Left ventricle myocardium superior (tissue), 1 donor: ENCODE measurements around the gene MAGEA2B. TPM values are rescaled to one million over a fixed set of nuclear protein-coding genes. Genes with fewer than 3 reads are reported as not detected.
"Not testable (repeated sequence)": the region's sequence is repeated elsewhere in the genome, so short reads cannot be mapped to it uniquely, and the experiment has no call there.

ENCODE experiments used
- ATAC-seq: fragments of 200-7000 bp; cut with Tn5 transposase; one replicate; pipeline ENCODE4 v1.9.1; 2020; ENCODE audit warnings: mild to moderate bottlenecking, moderate library complexity
- DNase-seq: peaks from one replicate; pipeline ENCODE4 v3.0.0-alpha.2; 2020
- intact Hi-C: fragments of 100-400 bp; cut with micrococcal nuclease; formaldehyde crosslinking; loops from one replicate; pipeline ENCODE4 v1.11.0; 2022
- long read RNA-seq: library from polyadenylated mRNA; unstranded; transcript quantifications from one replicate; pipeline ENCODE4 v2.0.0, GENCODE V29; 2021
- total RNA-seq: library from RNA; stranded (reverse); fragmentation: NEBNext Ultra II Directional; extraction: Animal tissue kit (Norgen Biotek cat#: 25700); gene quantifications from one replicate; pipeline ENCODE4 v1.2.1, GENCODE V29; 2021
- donor health status: DM: no; HTN: yes; CAD: no; lungs with severe emphysema.

MAGEA2B gene, protein sequence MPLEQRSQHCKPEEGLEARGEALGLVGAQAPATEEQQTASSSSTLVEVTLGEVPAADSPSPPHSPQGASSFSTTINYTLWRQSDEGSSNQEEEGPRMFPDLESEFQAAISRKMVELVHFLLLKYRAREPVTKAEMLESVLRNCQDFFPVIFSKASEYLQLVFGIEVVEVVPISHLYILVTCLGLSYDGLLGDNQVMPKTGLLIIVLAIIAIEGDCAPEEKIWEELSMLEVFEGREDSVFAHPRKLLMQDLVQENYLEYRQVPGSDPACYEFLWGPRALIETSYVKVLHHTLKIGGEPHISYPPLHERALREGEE
- total RNA-seq: not detected
- long read RNA-seq: 0 reads

DNA sequence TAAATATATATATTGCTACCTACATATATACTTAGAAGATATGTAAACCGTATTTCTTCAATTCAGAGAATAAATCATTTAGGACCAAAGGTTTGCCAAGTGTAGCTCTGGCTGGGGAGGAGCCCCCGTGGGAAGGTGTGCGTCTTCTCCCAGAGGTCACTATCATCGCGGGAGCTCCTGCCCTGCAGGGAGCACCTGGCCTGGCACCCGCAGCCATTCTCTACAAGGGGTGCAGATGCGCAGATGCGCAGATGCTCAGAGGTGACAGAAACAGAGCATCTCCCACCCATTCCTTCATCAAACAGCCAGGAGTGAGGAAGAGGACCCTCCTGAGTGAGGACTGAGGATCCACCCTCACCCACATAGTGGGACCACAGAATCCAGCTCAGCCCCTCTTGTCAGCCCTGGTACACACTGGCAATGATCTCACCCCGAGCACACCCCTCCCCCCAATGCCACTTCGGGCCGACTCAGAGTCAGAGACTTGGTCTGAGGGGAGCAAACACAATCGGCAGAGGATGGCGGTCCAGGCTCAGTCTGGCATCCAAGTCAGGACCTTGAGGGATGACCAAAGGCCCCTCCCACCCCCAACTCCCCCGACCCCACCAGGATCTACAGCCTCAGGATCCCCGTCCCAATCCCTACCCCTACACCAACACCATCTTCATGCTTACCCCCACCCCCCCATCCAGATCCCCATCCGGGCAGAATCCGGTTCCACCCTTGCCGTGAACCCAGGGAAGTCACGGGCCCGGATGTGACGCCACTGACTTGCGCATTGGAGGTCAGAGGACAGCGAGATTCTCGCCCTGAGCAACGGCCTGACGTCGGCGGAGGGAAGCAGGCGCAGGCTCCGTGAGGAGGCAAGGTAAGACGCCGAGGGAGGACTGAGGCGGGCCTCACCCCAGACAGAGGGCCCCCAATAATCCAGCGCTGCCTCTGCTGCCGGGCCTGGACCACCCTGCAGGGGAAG lies at the start of gene MAGEA2B:
MAGEA2B (plus strand) TSS at position 814 of the 973 bp plus-strand sequence. CDS start 2,479 bp downstream, outside the sequence.
- DNase-seq, ATAC-seq, intact Hi-C loops: not testable (repeated sequence)

DNA sequence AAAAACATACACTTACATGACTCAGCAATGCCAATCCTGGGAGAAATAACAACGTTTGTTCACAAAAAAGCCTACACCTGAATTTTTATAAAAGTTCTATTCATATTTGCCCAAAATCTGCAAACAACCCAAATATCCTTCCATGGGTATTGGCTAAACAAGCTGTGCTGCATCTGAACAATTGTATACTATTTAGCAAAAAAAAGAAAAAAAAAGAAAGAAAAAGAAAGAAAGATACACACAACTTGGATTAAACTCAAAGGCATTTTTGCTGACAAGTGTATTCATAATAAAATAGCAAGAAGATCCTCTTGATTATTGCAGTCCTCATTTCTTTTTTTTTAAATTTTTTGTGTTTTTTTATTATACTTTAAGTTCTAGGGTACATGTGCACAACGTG lies 40.3 kb upstream of the MAGEA2B start:
- ATAC-seq (no peak), DNase-seq (no peak)
- intact Hi-C loops: no loop called here

DNA sequence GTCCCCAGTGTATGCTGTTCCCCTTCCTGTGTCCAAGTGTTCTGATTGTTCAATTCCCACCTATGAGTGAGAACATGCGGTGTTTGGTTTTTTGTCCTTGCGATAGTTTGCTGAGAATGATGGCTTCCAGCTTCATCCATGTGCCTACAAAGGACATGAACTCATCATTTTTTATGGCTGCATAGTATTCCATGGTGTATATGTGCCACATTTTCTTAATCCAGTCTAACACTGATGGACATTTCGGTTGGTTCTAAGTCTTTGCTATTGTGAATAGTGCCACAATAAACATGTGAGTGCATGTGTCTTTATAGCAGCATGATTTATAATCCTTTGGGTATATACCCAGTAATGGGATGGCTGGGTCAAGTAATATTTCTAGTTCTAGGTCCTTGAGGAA lies 39.8 kb upstream of the MAGEA2B start:
- DNase-seq, intact Hi-C loops, ATAC-seq: not testable (repeated sequence)

DNA sequence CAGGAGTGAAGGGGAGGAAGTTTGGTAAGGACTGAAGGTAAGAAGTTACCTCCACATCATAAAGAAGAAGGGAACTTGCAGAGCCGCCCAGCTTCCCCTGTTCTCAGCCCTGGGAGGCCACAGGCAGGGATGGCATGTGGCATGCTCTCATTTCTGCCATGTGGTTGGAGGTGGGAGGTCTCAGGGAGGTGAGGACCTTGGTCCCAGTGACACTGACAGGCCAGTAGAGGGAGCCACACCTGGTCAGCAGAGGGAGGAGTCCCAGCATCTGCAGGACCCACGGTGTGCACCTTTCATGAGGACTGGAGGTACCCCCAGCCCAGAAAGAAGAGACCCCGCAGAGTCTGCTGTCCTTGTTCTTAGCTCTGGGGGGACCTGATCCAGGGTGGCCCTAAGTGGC lies 33.4 kb upstream of the MAGEA2B start:
- DNase-seq, intact Hi-C loops, ATAC-seq: not testable (repeated sequence)

DNA sequence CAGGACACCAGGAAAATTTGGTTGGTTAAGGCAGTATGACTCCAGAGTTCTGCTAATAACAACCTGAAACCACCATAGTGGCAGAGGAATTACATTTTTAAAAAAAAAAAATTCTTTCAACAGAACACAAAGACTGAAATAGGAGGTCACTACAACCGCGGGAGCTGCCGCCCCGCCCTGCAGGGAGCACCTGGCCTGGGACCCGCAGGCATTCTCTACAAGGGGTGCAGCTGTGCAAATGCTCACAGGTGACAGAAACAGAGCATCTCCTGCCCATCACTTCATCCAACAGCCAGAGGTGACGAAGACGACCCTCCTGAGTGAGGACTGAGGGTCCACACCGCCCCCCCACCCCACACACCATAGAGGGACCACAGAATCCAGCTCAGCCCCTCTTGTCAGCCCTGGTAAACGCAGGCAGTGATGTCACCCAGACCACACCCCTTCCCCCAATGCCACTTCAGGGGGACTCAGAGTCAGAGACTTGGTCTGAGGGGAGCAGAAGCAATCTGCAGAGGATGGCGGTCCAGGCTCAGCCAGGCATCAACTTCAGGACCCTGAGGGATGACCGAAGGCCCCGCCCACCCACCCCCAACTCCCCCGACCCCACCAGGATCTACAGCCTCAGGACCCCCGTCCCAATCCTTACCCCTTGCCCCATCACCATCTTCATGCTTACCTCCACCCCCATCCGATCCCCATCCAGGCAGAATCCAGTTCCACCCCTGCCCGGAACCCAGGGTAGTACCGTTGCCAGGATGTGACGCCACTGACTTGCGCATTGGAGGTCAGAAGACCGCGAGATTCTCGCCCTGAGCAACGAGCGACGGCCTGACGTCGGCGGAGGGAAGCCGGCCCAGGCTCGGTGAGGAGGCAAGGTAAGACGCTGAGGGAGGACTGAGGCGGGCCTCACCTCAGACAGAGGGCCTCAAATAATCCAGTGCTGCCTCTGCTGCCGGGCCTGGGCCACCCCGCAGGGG lies 16.2 kb upstream of the MAGEA2B start, which contains the start of gene MAGEA3:
MAGEA3 (plus strand) TSS at position 843 of the 980 bp plus-strand sequence. CDS start 2,039 bp downstream, outside the sequence.
- DNase-seq, intact Hi-C loops: not testable (repeated sequence)

DNA sequence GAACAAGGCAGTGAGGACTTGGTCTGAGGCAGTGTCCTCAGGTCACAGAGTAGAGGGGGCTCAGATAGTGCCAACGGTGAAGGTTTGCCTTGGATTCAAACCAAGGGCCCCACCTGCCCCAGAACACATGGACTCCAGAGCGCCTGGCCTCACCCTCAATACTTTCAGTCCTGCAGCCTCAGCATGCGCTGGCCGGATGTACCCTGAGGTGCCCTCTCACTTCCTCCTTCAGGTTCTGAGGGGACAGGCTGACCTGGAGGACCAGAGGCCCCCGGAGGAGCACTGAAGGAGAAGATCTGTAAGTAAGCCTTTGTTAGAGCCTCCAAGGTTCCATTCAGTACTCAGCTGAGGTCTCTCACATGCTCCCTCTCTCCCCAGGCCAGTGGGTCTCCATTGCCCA lies 14.0 kb upstream of the MAGEA2B start:
- ATAC-seq, intact Hi-C loops, DNase-seq: not testable (repeated sequence)

More for the DNA sequence above, 16.2 kb upstream of the MAGEA2B start, which contains the start of gene MAGEA3:
- ATAC-seq: not testable (repeated sequence)

DNA sequence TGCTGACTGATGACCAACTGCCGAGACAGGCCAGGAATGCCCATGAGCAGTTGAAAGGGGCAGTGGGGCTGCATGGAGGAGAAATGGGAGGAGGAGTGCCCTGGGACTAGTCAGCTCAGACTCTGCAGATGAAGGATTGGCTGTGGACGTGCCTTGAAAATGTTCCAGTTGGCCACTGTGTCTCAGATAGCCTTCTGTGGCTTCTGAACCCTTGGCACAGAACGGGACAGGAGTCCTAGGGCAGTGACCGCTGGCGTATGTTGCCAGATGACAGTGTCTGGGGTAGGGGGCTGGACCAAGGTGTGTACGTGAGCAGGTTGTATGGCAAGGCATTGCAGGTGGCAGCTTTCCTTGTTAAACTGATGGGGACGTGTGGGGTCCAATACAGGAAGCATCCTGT lies 7.9 kb upstream of the MAGEA2B start:
- DNase-seq, ATAC-seq, intact Hi-C loops: not testable (repeated sequence)

DNA sequence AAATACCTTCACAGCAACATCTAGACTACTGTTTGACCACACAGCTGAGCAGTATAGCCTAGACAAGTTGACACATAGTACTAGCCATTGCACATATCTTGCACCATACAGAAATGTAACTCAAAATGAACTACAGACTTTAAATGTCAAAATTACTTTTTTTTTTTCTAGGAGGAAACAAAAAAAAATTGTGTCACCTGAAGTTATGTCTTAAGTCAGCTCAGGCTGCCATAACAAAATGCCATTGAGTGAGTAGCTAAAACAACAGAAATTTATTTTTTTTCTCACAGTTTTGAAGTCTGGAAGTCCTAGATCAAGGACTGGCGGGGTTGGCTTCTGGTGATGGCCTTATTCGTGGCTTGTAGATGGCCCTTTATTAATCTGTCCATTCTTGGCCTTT lies 5.3 kb upstream of the MAGEA2B start, which contains the start of gene CSAG2:
CSAG2 (minus strand) TSS at position 101 of the 400 bp plus-strand sequence. CDS start 161 bp downstream, outside the sequence.
- ATAC-seq, DNase-seq, intact Hi-C loops: not testable (repeated sequence)

DNA sequence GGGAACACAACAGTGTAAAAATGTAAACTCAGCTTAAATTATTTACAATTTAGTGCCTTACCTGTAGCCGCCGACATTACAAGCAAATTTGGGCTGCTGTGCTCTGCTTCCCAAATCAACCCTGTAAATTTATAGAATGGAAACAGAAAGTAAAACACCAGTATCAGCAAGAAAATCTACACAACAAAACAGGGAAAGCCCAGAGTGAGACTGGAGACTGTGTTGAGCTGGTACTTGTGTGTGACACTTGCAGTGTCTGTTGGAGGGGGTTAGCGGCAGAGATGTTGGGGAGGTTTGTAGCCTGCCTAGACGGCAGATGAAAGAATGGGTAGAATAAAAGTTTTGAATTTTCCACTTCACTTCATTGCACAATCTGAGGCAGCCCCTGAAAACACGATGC lies 1.2 kb upstream of the MAGEA2B start:
- DNase-seq, ATAC-seq, intact Hi-C loops: not testable (repeated sequence)

DNA sequence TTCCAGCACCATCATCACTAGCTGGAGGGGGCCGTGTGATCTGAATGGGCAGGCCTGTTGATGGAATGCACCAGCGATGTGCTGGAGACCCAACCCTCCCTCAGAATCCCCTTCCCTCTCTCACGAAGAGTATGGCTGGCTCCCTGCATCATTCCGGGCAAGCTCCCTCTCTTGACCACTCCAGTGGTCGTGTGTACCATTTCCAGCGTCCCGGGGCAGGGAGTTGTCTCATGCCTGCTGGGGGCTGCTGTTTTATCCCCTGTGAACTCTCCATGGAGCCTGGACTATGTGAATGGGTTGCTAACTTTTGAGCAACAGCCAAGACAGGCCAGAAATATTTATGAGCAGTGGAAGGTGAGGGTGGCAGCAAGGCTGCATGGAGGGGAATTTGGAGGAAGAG lies 11.0 kb downstream of the MAGEA2B start:
- DNase-seq (no peak), ATAC-seq (no peak)
- intact Hi-C loops: no loop called here

DNA sequence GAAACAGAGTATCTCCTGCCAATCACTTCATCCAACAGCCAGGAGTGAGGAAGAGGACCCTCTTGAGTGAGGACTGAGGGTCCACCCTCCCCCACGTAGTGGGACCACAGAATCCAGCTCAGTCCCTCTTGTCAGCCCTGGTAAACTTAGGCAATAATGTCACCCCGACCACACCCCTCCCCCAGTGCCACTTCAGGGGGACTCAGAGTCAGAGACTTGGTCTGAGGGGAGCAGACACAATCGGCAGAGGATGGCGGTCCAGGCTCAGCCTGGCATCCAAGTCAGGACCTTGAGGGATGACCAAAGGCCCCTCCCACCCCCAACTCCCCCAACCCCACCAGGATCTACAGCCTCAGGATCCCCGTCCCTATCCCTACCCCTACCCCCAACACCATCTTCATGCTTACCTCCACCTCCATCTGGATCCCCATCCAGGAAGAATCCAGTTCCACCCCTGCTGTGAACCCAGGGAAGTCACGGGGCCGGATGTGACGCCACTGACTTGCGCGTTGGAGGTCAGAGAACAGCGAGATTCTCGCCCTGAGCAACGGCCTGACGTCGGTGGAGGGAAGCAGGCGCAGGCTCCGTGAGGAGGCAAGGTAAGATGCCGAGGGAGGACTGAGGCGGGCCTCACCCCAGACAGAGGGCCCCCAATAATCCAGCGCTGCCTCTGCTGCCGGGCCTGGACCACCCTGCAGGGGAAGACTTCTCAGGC lies 19.0 kb downstream of the MAGEA2B start, which contains the start of the genes CSAG1 and MAGEA12:
CSAG1 (minus strand) TSS at position 461 of the 715 bp plus-strand sequence. CDS start 1,261 bp downstream, outside the sequence.
MAGEA12 (plus strand) TSS at position 497 of the 715 bp plus-strand sequence. CDS start 2,405 bp downstream, outside the sequence.
- intact Hi-C loops: no loop called here
- no peak for DNase-seq
- ATAC-seq: no peak

DNA sequence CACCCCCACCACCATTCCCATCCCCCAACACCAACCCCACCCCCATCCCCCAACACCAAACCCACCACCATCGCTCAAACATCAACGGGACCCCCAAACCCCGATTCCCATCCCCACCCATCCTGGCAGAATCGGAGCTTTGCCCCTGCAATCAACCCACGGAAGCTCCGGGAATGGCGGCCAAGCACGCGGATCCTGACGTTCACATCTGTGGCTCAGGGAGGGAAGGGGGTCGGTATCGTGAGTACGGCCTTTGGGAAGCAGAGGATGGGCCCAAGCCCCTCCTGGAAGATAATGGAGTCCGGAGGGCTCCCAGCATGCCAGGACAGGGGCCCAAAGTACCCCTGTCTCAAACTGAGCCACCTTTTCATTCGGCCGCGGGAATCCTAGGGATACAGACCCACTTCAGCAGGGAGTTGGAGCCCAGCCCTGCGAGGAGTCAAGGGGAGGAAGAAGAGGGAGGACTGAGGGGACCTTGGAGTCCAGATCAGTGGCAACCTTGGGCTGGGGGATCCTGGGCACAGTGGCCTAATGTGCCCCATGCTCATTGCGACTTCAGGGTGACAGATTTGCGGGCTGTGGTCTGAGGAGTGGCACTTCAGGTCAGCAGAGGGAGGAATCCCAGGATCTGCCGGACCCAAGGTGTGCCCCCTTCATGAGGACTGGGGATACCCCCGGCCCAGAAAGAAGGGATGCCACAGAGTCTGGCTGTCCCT lies 19.9 kb downstream of the MAGEA2B start:
- ATAC-seq, intact Hi-C loops, DNase-seq: not testable (repeated sequence)

DNA sequence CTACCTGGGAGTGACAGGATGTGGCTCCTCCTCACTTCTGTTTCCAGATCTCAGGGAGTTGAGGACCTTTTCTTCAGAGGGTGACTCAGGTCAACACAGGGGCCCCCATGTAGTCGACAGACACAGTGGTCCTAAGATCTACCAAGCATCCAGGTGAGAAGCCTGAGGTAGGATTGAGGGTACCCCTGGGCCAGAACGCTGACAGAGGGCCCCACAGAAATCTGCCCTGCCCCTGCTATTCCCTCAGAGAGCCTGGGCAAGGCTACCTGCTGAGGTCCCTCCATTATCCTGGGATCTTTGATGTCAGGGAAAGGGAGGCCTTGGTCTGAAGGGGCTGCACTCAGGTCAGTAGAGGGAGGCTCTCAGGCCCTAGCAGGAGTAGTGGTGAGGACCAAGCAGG lies 20.7 kb downstream of the MAGEA2B start:
- ATAC-seq: no peak
- no peak for DNase-seq
- intact Hi-C loops: no loop called here

DNA sequence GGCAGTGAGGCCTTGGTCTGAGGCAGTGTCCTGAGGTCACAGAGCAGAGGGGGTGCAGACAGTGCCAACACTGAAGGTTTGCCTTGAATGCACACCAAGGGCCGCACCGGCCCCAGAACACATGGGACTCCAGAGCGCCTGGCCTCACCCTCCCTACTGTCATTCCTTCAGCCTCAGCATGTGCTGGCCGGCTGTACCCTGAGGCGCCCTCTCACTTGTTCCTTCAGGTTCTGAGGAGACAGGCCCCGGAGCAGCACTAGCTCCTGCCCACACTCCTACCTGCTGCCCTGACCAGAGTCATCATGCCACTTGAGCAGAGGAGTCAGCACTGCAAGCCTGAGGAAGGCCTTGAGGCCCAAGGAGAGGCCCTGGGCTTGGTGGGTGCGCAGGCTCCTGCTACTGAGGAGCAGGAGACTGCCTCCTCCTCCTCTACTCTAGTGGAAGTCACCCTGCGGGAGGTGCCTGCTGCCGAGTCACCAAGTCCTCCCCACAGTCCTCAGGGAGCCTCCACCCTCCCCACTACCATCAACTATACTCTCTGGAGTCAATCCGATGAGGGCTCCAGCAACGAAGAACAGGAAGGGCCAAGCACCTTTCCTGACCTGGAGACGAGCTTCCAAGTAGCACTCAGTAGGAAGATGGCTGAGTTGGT lies 21.6 kb downstream of the MAGEA2B start:
- ATAC-seq: no peak
- DNase-seq: no peak
- intact Hi-C loops: no loop called here

DNA sequence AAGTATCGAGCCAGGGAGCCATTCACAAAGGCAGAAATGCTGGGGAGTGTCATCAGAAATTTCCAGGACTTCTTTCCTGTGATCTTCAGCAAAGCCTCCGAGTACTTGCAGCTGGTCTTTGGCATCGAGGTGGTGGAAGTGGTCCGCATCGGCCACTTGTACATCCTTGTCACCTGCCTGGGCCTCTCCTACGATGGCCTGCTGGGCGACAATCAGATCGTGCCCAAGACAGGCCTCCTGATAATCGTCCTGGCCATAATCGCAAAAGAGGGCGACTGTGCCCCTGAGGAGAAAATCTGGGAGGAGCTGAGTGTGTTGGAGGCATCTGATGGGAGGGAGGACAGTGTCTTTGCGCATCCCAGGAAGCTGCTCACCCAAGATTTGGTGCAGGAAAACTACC lies 22.1 kb downstream of the MAGEA2B start:
- ATAC-seq, intact Hi-C loops, DNase-seq: not testable (repeated sequence)

DNA sequence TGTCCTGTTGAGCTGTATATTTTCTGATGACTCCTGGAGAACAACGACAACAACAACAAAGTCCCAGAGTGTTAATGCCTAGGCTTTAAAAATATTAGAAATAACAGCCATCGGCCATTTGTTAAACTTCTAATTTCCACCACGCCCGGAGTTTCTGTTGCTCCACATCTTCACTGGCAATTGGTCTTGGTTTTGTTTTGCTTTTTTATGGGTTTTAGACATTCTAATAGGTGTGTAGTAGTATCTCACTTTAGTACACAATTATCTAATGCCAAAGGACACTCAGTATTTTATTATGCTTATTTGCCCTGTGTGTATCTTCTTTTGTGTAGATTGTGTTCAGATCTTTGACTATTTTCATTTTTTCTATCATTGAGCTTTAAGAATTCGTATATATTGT lies 24.1 kb downstream of the MAGEA2B start:
- DNase-seq: no peak
- intact Hi-C loops: no loop called here
- no peak for ATAC-seq
